ENCODE results near the gene SOX10.
"Not testable (repeated sequence)": the region's sequence is repeated elsewhere in the genome, so short reads cannot be mapped to it uniquely, and the experiment has no call there.

The SOX10 gene

GRCh38 chr22:37985751-37986281 is 1.5 kb upstream of the SOX10 start:
- no peak for DNase-seq

GRCh38 chr22:37985050-37985585 is 763 bp upstream of the SOX10 start:
- DNase-seq, result no peak

DNA sequence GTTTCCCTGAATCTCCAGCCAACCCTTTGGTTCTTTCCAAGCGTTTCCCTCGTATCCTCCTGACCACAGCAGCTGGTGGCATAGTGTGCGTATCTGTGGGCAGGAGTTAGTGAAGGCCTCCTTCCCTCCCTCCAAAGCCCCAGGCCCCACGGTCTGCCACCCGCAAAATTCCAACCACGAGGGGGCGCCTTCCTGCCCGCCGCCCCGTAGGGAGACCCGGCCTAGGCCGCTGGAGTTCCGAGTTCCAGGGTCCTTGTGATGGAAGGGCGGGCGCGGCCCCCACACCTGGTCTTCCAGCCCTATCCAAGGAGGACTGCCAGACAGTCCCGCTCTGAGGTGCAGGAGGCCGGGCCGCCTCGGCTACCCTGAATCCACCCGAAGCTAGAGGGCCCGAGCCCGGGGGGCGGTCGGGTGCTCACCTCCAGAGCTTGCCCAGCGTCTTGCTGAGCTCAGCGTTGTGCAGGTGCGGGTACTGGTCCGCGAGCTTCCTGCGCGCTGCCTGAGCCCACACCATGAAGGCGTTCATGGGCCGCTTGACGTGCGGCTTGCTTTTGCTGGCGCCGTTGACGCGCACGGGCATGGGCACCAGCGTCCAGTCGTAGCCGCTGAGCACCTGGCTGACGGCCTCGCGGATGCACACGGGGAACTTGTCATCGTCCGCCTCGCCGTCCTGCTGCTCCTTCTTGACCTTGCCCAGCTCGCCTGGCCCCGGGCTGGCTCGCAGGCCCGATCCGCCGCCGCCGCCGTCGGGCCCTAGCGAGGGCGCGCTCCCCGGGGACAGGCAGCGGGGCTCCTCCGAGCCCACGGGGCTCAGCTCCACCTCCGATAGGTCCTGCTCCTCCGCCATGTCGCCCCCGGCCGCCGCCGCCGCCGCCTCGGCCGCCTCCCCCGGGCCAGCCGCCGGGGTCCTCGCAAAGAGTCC is 1.2 kb downstream of the SOX10 start:
- DNase-seq, result no peak

DNA sequence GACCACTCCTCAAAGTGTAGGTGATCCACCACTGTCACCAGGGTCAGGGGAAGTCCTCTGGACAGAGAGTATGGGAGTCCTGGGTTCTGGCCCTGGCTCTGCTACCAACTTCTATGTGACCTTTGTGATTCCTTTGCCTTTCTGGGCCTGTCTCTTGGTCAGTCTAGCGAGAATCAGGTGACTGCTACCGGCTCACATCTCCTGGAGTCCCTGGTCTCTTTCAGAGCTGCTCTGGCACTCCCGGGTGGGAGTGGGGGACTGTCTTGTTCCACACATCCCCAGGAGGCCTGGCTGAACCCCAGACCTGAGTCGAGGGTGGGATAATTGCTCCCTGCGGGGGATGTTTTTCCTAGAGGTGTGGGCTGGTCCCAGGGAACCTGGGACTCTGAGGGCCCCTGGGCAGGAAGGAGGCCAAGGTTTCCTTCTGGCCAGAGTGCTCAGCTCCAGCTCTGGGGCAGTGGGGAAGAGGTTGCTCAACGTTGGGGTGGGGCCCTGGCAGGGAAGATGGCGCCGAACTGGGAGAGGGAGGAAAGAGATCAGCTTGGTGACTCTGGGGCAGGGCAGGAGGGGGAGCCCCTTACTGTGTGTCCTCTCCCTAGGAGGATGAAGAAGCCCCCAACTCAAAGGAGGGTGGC is 2.1 kb downstream of the SOX10 start:
- no peak for DNase-seq

DNA sequence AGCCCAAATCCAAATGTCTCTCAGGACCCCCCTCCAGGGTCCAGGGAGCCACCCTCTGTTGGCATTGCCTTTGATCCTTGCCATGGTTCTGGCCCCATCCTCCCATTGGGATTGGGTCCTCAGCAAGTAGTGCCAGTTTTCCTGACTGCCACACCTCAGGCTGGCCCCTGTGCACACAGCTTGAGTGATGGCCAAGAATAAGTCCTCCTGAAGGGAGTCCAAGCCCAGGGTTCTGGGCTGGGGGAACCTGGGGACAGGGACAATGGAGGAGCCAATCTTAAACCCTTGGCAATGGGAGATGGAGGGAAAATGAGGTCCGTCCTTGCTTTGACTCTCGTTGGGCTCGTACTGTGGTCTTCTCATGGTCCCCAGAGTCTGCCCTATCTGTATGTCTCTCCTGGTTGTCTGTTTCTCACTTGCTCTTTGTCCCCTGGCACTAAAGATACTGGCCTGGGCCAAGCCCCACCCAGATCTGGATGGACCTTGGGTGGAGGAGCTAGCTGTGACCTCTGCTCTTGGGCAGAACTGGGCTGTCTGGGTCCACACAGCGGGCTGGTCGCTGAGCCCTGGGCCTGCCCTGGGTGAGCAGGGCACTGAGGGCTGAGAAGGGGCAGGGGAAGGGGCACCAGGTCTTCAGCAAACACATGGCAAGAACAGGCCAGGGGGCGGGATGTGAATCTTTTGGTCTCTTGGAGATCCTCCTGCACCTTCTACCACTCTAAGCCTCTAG is 2.9 kb downstream of the SOX10 start:
- DNase-seq, result no peak

DNA sequence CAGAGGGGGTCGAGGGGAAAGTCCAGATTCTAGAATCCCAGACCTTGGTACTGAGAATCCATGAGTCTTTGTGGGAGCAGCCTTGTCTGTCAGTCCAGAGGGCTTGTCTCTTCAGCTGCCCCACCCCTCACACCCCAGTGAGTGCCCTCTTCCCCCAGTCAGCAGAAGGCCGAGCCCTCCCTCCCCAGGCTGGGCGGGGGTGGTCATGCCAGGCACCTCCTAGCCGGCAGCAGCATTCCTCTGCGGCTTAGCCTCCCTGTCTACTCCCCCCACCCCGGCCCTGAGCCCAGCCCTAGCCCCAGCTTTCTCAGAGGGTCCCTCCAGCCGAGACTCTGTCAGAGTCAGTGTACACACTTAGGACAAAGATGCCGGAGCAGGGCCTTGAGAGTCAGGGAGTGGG is 4.6 kb downstream of the SOX10 start:
- no peak for DNase-seq

DNA sequence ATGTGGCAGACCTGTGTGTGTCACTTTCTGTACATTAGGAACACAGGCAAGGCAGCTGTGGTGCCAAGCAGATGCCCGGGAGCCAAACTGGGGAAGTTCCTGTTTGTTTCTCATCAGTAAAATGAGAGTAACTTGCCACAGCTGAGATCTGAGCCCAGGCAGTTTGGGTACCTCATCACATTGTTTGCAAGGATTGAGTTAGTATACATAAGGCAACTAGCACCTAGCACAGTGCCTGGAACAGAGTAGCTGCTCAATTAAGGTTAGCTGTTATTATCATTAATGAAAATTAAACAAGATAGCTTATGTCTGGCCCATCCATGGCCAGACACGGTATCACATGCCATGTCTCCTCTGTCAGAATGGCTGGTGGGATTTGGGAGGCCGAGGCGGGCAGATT is 7.8 kb downstream of the SOX10 start:
- DNase-seq, result no peak

- not testable (repeated sequence) for DNase-seq
These were observed 8.3 kb downstream of the SOX10 start for GRCh38 chr22:37976022-37976421.

DNA sequence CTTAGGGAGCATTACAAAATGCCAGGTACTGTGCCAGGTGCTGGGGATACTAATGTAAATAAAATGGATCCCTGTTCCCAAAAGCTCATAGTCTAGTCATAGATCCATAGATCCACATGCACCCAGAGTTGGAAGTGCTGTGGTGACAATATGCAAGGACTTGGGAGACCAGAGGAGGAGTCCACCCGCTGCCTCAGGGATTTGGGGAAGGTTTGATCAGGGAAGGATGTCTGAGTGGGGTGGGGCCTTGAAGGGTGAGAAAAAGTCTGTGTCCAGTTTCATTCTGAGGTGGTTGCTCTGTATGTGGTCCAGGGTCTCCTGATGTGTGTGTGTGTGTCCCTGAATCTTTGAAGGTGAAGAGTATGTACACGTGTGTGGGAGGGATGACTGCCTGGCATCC is 9.2 kb downstream of the SOX10 start:
- DNase-seq, result no peak

GRCh38 chr22:37973271-37974170 is 10.8 kb downstream of the SOX10 start:
- no peak for DNase-seq

DNA sequence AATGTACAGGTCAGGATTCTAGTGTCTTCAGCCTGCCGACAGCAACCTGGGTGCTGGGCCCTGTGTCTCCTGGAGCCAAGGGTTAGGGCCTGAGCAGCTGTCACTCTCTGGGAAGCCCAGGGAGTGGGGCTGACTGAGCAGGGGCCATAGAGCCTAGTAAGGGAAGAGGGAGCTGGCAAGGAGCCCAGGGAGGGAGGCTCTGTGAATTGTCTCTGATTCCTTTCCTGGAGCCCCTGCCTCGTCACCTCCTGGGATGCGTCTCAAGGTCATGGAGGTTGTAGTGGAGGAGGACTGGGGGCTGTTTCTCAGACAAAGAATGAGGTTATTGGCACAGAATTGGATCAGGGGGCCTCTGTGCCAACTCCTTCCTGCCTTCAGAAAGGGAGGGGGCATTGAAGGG is 11.8 kb downstream of the SOX10 start:
- DNase-seq, result no peak

- no peak for DNase-seq
These were observed 12.6 kb downstream of the SOX10 start for GRCh38 chr22:37971475-37972434.

DNA sequence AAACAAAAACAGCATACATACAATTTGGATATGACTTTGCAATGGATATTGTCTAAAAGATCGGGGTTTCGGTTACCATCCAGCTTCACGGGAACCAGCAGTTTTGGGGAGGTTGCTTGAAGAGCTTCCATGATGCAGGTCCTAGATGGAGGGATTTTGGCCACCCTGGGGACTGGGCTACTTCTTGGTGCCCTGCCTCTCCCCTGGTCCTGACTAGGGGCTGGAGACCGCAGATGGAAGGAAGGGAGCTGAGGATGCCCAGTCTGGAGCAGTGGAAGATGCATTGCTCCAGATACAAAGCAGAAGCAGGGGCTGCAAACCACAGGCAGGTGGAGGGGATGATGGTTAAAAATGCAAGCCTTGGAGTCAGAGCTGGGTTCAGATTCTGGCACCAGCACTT is 13.5 kb downstream of the SOX10 start:
- no peak for DNase-seq

DNA sequence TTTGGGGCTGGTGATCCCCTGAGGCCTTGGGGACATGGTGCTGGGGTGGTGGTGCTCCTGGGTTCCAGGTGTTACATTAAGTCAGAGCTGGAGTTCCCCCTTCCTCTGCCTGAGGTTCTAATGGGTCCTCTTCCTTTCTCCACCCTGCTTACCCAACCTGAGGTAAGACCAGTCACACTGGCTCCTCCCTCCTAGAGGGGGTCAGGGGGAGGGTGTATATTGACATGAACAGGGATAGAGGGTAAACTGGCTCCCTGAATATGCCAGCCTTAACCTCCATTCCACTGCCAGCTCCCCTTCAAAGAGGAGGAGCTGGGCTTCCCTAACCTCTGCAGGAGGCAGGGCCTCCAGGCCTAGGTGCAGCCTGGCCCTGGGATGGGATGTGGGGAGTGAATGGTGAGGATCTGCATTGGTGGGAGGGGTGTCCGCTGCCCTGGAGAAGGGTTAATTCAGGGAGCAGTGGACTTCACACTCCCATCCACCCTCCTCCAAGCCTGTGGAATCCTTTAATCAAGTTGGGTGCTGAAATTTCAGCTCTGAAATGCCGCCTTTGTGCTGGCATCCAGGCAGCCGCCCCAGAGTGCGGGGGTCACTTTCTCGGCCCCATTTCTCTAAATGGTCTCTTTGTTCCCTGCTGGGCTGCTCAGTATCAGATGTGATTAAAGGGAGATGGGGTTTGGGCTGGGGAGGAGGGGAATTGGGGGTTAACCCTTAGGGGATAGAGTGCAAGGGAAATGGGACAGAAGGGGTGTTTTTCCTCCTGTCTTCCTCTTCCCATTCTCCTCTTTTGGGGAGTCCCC is 15.7 kb downstream of the SOX10 start:
- DNase-seq, result no peak

DNA sequence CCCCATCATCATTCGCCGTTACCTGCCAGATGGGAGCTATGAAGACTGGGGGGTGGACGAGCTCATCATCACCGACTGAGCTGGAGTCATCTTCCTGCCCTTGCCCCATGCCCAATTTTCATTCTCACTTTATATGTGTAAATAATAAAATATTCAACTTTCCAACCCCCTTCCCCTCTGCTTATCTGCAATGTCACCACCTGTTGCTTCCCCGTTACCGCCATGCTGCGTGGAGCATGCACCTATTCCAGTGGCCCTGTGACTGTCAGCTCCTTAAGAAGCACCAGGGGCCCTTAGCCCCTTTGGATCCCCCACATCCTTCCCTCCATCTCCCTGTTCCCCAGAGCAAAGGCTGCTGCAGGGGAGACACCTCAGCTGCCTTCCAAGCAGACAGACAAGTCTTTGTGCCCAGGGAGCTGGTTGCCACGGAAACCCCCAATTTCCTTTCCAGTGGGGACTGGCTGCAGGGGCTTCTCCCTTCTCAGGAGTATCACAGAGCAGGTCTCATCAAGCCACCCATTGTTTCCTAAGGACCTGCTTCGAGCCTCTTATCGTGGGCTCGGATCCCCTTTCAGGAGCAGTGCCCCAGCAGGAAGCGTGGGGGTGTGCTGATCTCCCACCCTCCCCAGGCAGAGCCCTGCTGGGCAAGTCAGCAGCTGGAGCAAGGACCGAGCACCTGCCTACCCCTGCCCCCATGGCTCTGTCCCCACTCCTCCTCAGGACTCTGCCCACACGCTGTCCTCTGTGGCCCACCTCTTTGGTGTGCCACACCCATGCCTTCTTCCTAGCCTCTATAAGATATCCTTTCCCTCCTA is 16.5 kb downstream of the SOX10 start:
- no peak for DNase-seq

- no peak for DNase-seq
These were observed 17.2 kb downstream of the SOX10 start for GRCh38 chr22:37967147-37967546.

DNA sequence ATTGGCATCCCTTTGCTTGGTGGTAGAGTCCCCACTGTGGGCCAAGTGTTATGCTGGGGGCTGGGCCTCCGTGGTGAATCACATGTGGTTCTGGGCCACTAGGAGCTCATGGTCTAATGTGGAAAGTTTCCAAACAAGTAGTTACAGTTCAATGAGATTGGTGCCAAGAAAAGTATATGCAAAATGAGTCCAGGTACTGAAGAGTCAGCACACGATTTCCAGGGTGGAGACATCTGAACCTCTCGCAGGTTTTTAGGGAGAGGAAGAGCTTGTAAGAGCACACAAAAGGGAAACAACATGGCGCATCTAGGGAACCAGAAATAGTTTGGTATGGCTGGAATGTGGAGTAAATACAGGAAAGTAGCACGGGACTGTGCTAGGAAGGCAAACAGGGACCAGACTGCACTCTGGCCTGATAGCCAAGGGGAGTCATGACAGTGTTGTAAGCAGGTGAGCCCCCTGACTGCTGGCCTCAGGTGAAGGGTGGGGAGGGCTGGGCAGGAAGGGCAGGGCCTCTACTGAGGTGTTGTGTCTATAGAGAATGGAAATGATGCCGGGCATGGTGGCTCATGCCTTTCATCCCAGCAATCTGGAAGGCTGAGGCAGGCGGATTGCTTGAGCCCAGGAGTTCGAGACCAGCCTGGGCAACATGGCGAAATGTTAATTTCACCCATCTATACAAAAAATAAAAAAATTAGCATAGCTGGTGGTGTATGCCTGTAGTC is 18.3 kb downstream of the SOX10 start:
- DNase-seq, result no peak

GRCh38 chr22:37961062-37961461 is 23.3 kb downstream of the SOX10 start:
- DNase-seq, result no peak
